Right renal cortex interstitium (tissue), 3 donors: ENCODE measurements around the gene DEFB112. TPM values are rescaled to one million over a fixed set of nuclear protein-coding genes. Genes with fewer than 3 reads are reported as not detected.

Experiments
- DNase-seq, 3 donors: peaks; one replicate each; pipeline ENCODE4 v3.0.0-alpha.2; 2013; ENCODE audit warnings: low read depth in 3 of 3, low spot score in 2 of 3
- polyA plus RNA-seq, 3 donors: library from polyadenylated mRNA; unstranded; fragments of 120-200 nt; gene quantifications; one replicate each; pipeline ENCODE4 v1.2.1, GENCODE V29; 2013; ENCODE audit not compliant: insufficient read length in 3 of 3

DEFB112 gene
- polyA plus RNA-seq, 3 donors, result not detected

DNA sequence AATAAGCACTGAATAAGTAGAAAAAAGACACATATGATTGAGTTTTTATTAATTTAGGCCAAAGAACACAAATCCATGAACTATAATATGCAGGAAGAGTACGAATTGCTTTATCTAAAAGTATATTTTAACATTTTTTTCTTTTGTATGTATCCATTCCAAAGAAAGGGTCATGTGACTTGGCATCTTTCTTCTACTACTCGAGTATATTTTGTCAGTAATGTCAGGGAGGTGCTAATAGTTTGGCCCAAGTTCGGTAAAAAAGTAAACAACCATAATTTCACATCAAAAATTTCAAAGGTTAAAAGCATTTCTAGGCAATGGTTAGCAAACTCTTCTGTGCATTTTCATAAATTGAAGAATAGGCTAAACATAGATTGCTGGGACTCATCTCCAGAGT lies 46.6 kb downstream of the DEFB112 start:
- DNase-seq, result no peak

DNA sequence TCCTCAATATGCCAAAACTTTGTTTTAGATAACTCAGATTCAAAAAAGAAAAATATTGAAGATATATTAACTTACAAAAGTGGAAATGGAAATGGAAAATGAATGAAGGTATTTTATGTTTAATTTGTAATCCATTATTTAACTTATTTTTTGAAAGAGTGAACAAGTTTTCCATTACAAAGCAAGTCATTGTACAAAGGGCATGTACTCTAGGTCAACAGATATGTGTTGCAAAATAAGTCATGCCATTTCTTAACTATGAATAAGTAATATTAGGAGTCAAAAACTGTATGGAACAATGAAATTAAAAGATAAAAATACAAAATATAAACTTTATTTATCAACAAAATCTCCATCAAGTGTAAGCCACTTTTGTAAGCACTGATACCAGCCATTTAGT lies 54.5 kb downstream of the DEFB112 start:
- DNase-seq, result no peak

Other genes with a start within 250 kb of the DEFB112 start
- under 1 TPM in 2 of 3 donors, not detected in 1; 0.10 to 0.12 TPM for gene CRISP1, start 183.4 kb downstream of the DEFB112 start, polyA plus RNA-seq
- not detected for gene DEFB114, start 85.8 kb downstream of the DEFB112 start, polyA plus RNA-seq
- not detected for gene DEFB113, start 80.3 kb downstream of the DEFB112 start, polyA plus RNA-seq
- gene DEFB110, start 27.9 kb downstream of the DEFB112 start, polyA plus RNA-seq, result not detected